ENCODE data around the gene TMEM14A.
"Not testable (repeated sequence)": the region's sequence is repeated elsewhere in the genome, so short reads cannot be mapped to it uniquely, and the experiment has no call there.

Gene TMEM14A

GRCh38 chr6:52641826-52642225 lies 29.1 kb upstream of the TMEM14A start:
- Histone ChIP-seq H3K36me3 (ENCODE audit: control insufficient read depth in 1 of 2, insufficient read depth in 2 of 2, low read length in 2 of 2) (no peaks in the 10 kb centered on the region), H3K27ac (ENCODE audit: low read length) (no peak overlapping the region), H3K27me3 (ENCODE audit: low read depth, low read length) (no peaks in the 10 kb centered on the region), H3K9me3 (ENCODE audit: control insufficient read depth in 1 of 2, low read length in 2 of 2) (no peaks in the 10 kb centered on the region), H3K4me1 (ENCODE audit: control insufficient read depth in 1 of 2, insufficient read depth in 2 of 2, low read length in 2 of 2) (no peaks in the 10 kb centered on the region), H3K4me3 (ENCODE audit: low read depth in 1 of 2, low read length in 2 of 2) (no peak overlapping the region)

- H3K27me3 ChIP-seq (ENCODE audit: low read depth, low read length): no peaks in the 10 kb centered on the region
- H3K27ac ChIP-seq (ENCODE audit: low read length): no peak overlapping the region
- no peaks in the 10 kb centered on the region for H3K4me1 ChIP-seq (ENCODE audit: control insufficient read depth in 1 of 2, insufficient read depth in 2 of 2, low read length in 2 of 2)
- no peaks in the 10 kb centered on the region for H3K9me3 ChIP-seq (ENCODE audit: control insufficient read depth in 1 of 2, low read length in 2 of 2)
- no peak overlapping the region for H3K4me3 ChIP-seq (ENCODE audit: low read depth in 1 of 2, low read length in 2 of 2)
- no peaks in the 10 kb centered on the region for H3K36me3 ChIP-seq (ENCODE audit: control insufficient read depth in 1 of 2, insufficient read depth in 2 of 2, low read length in 2 of 2)
These were observed 28.5 kb upstream of the TMEM14A start for GRCh38 chr6:52642368-52642767.

- no peaks in the 10 kb centered on the region for H3K9me3 ChIP-seq (ENCODE audit: control insufficient read depth in 1 of 2, low read length in 2 of 2)
- no peak overlapping the region for H3K4me3 ChIP-seq (ENCODE audit: low read depth in 1 of 2, low read length in 2 of 2)
- H3K4me1 ChIP-seq (ENCODE audit: control insufficient read depth in 1 of 2, insufficient read depth in 2 of 2, low read length in 2 of 2): no peaks in the 10 kb centered on the region
- H3K27ac ChIP-seq (ENCODE audit: low read length): no peak overlapping the region
- no peaks in the 10 kb centered on the region for H3K36me3 ChIP-seq (ENCODE audit: control insufficient read depth in 1 of 2, insufficient read depth in 2 of 2, low read length in 2 of 2)
- H3K27me3 ChIP-seq (ENCODE audit: low read depth, low read length): no peaks in the 10 kb centered on the region
These were observed 27.8 kb upstream of the TMEM14A start for GRCh38 chr6:52643158-52643557.

- Histone ChIP-seq H3K4me1 (ENCODE audit: control insufficient read depth in 1 of 2, insufficient read depth in 2 of 2, low read length in 2 of 2) (no peaks in the 10 kb centered on the region), H3K4me3 (ENCODE audit: low read depth in 1 of 2, low read length in 2 of 2) (no peak overlapping the region), H3K27me3 (ENCODE audit: low read depth, low read length) (no peaks in the 10 kb centered on the region)
These were observed 26.7 kb upstream of the TMEM14A start for GRCh38 chr6:52644253-52644652.

GRCh38 chr6:52645976-52646375 lies 24.9 kb upstream of the TMEM14A start:
- no peaks in the 10 kb centered on the region for H3K36me3 ChIP-seq (ENCODE audit: control insufficient read depth in 1 of 2, insufficient read depth in 2 of 2, low read length in 2 of 2)
- no peaks in the 10 kb centered on the region for H3K9me3 ChIP-seq (ENCODE audit: control insufficient read depth in 1 of 2, low read length in 2 of 2)
- no peak overlapping the region for H3K27ac ChIP-seq (ENCODE audit: low read length)
- H3K4me3 ChIP-seq (ENCODE audit: low read depth in 1 of 2, low read length in 2 of 2): no peak overlapping the region
- no peaks in the 10 kb centered on the region for H3K27me3 ChIP-seq (ENCODE audit: low read depth, low read length)
- no peaks in the 10 kb centered on the region for H3K4me1 ChIP-seq (ENCODE audit: control insufficient read depth in 1 of 2, insufficient read depth in 2 of 2, low read length in 2 of 2)

More at GRCh38 chr6:52644253-52644652, 26.7 kb upstream of the TMEM14A start:
- no peaks in the 10 kb centered on the region for H3K36me3 ChIP-seq (ENCODE audit: control insufficient read depth in 1 of 2, insufficient read depth in 2 of 2, low read length in 2 of 2)
- no peak overlapping the region for H3K27ac ChIP-seq (ENCODE audit: low read length)
- no peaks in the 10 kb centered on the region for H3K9me3 ChIP-seq (ENCODE audit: control insufficient read depth in 1 of 2, low read length in 2 of 2)

GRCh38 chr6:52647199-52647598 lies 23.7 kb upstream of the TMEM14A start:
- H3K4me1 ChIP-seq (ENCODE audit: control insufficient read depth in 1 of 2, insufficient read depth in 2 of 2, low read length in 2 of 2): no peaks in the 10 kb centered on the region
- no peak overlapping the region for H3K4me3 ChIP-seq (ENCODE audit: low read depth in 1 of 2, low read length in 2 of 2)
- no peaks in the 10 kb centered on the region for H3K36me3 ChIP-seq (ENCODE audit: control insufficient read depth in 1 of 2, insufficient read depth in 2 of 2, low read length in 2 of 2)
- no peak overlapping the region for H3K27ac ChIP-seq (ENCODE audit: low read length)
- no peaks in the 10 kb centered on the region for H3K9me3 ChIP-seq (ENCODE audit: control insufficient read depth in 1 of 2, low read length in 2 of 2)
- H3K27me3 ChIP-seq (ENCODE audit: low read depth, low read length): no peaks in the 10 kb centered on the region

- no peaks in the 10 kb centered on the region for H3K9me3 ChIP-seq (ENCODE audit: control insufficient read depth in 1 of 2, low read length in 2 of 2)
- no peak overlapping the region for H3K27ac ChIP-seq (ENCODE audit: low read length)
- no peaks in the 10 kb centered on the region for H3K4me1 ChIP-seq (ENCODE audit: control insufficient read depth in 1 of 2, insufficient read depth in 2 of 2, low read length in 2 of 2)
- H3K4me3 ChIP-seq (ENCODE audit: low read depth in 1 of 2, low read length in 2 of 2): no peak overlapping the region
- no peaks in the 10 kb centered on the region for H3K36me3 ChIP-seq (ENCODE audit: control insufficient read depth in 1 of 2, insufficient read depth in 2 of 2, low read length in 2 of 2)
- no peaks in the 10 kb centered on the region for H3K27me3 ChIP-seq (ENCODE audit: low read depth, low read length)
These were observed 21.3 kb upstream of the TMEM14A start for GRCh38 chr6:52649536-52650160.

GRCh38 chr6:52650941-52651340 lies 20.0 kb upstream of the TMEM14A start:
- Histone ChIP-seq H3K9me3 (ENCODE audit: control insufficient read depth in 1 of 2, low read length in 2 of 2) (no peaks in the 10 kb centered on the region), H3K27ac (ENCODE audit: low read length) (no peak overlapping the region)

GRCh38 chr6:52653151-52653550 lies 17.8 kb upstream of the TMEM14A start:
- Histone ChIP-seq H3K36me3 (ENCODE audit: control insufficient read depth in 1 of 2, insufficient read depth in 2 of 2, low read length in 2 of 2) (no peaks in the 10 kb centered on the region), H3K27ac (ENCODE audit: low read length) (no peak overlapping the region), H3K4me3 (ENCODE audit: low read depth in 1 of 2, low read length in 2 of 2) (no peak overlapping the region), H3K9me3 (ENCODE audit: control insufficient read depth in 1 of 2, low read length in 2 of 2) (no peaks in the 10 kb centered on the region), H3K27me3 (ENCODE audit: low read depth, low read length) (no peaks in the 10 kb centered on the region), H3K4me1 (ENCODE audit: control insufficient read depth in 1 of 2, insufficient read depth in 2 of 2, low read length in 2 of 2) (no peaks in the 10 kb centered on the region)

More at GRCh38 chr6:52650941-52651340, 20.0 kb upstream of the TMEM14A start:
- Histone ChIP-seq H3K4me3 (ENCODE audit: low read depth in 1 of 2, low read length in 2 of 2) (no peak overlapping the region), H3K27me3 (ENCODE audit: low read depth, low read length) (no peaks in the 10 kb centered on the region), H3K36me3 (ENCODE audit: control insufficient read depth in 1 of 2, insufficient read depth in 2 of 2, low read length in 2 of 2) (no peaks in the 10 kb centered on the region), H3K4me1 (ENCODE audit: control insufficient read depth in 1 of 2, insufficient read depth in 2 of 2, low read length in 2 of 2) (no peaks in the 10 kb centered on the region)

- H3K4me3 ChIP-seq (ENCODE audit: low read depth in 1 of 2, low read length in 2 of 2): no peak overlapping the region
These were observed 16.9 kb upstream of the TMEM14A start for GRCh38 chr6:52654007-52654406.

GRCh38 chr6:52654592-52654991 lies 16.3 kb upstream of the TMEM14A start:
- Histone ChIP-seq H3K27ac (ENCODE audit: low read length) (no peak overlapping the region), H3K4me1 (ENCODE audit: control insufficient read depth in 1 of 2, insufficient read depth in 2 of 2, low read length in 2 of 2) (no peaks in the 10 kb centered on the region), H3K9me3 (ENCODE audit: control insufficient read depth in 1 of 2, low read length in 2 of 2) (no peaks in the 10 kb centered on the region), H3K4me3 (ENCODE audit: low read depth in 1 of 2, low read length in 2 of 2) (no peak overlapping the region), H3K36me3 (ENCODE audit: control insufficient read depth in 1 of 2, insufficient read depth in 2 of 2, low read length in 2 of 2) (no peaks in the 10 kb centered on the region), H3K27me3 (ENCODE audit: low read depth, low read length) (no peaks in the 10 kb centered on the region)

More at GRCh38 chr6:52654007-52654406, 16.9 kb upstream of the TMEM14A start:
- H3K4me1 ChIP-seq (ENCODE audit: control insufficient read depth in 1 of 2, insufficient read depth in 2 of 2, low read length in 2 of 2): no peaks in the 10 kb centered on the region
- H3K27me3 ChIP-seq (ENCODE audit: low read depth, low read length): no peaks in the 10 kb centered on the region
- H3K9me3 ChIP-seq (ENCODE audit: control insufficient read depth in 1 of 2, low read length in 2 of 2): no peaks in the 10 kb centered on the region
- no peak overlapping the region for H3K27ac ChIP-seq (ENCODE audit: low read length)
- no peaks in the 10 kb centered on the region for H3K36me3 ChIP-seq (ENCODE audit: control insufficient read depth in 1 of 2, insufficient read depth in 2 of 2, low read length in 2 of 2)

GRCh38 chr6:52655941-52656340 lies 15.0 kb upstream of the TMEM14A start:
- not testable (repeated sequence) for H3K36me3 ChIP-seq (ENCODE audit: control insufficient read depth in 1 of 2, insufficient read depth in 2 of 2, low read length in 2 of 2); H3K4me3 ChIP-seq (ENCODE audit: low read depth in 1 of 2, low read length in 2 of 2); H3K4me1 ChIP-seq (ENCODE audit: control insufficient read depth in 1 of 2, insufficient read depth in 2 of 2, low read length in 2 of 2); H3K9me3 ChIP-seq (ENCODE audit: control insufficient read depth in 1 of 2, low read length in 2 of 2); H3K27ac ChIP-seq (ENCODE audit: low read length); H3K27me3 ChIP-seq (ENCODE audit: low read depth, low read length)

All from muscle layer of duodenum (tissue), 2 donors.